DMS 273 treated with DMSO at 0.1 percent for 48 hours (cell line): ENCODE measurements around the gene ZNF670.
"Not testable (repeated sequence)": the region's sequence is repeated elsewhere in the genome, so short reads cannot be mapped to it uniquely, and the experiment has no call there.

ENCODE experiments used
- DNase-seq: peaks from one replicate; lab custom pipeline; 2025; lab: John Stamatoyannopoulos, UW

The ZNF670 gene

GRCh38 chr1:247078258-247079140, at the start of gene ZNF670:
TSS of gene ZNF670 (minus strand) at chr1:247078811. CDS start at chr1:247078596, 215 bp downstream.
- peak; percentile 92 for DNase-seq

DNA sequence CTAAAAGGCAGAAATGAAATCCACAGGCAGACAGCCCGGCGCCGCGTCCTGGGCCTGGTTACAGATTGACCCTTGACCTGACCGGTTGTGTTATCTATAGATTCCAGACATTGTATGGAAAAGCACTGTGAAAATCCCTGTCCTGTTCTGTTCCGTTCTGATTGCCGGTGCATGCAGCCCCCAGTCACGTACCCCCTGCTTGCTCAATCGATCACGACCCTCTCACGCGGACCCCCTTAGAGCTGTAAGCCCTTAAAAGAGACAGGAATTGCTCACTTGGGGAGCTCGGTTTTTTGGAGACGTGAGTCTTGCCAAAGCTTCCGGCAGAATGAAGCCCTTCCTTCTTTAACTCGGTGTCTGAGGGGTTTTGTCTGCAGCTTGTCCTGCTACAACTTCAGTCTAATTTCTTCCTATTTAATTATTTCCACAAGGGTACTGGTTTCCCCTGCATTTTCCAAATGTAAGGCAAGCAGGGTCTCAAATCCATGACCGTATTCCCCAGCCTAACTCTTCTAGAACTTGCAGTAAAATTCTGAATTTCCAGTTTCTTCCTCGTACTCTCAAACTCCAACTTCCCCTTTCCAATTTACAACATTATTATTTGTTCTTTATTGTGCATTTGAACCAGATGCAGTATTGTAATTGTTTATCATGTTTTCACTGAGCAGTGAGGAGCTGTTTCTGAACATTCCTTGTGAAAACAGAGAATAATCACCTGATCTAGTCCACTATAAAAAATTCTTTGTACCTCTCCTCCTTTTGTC, 49.1 kb upstream of the ZNF670 start:
- DNase-seq = not testable (repeated sequence)

- DNase-seq = not testable (repeated sequence)
These were observed 48.0 kb upstream of the ZNF670 start for GRCh38 chr1:247126601-247127000.

- DNase-seq = not testable (repeated sequence)
These were observed 47.6 kb upstream of the ZNF670 start for GRCh38 chr1:247126166-247126565.

DNA sequence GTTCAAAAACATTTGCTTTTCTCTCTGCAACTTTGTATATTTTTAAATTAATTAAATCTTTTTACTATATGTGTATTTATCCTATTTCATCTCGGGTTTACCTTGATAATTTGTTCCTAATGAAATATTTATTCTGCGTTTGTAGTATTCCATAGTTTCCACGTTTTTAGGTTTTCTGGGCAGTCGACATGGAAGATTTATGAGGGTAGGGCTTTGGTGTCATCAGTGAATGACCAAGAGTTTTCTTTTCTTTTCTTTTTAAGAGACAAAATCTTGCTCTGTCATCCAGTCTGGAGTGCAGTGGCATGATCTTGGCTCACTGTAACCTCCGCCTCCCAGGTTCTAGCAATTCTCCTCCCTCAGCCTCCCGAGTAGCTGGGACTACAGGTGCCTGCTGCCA, 42.8 kb upstream of the ZNF670 start:
- DNase-seq = no peak

- not testable (repeated sequence) for DNase-seq
These were observed 41.7 kb upstream of the ZNF670 start for GRCh38 chr1:247120408-247120668.

DNA sequence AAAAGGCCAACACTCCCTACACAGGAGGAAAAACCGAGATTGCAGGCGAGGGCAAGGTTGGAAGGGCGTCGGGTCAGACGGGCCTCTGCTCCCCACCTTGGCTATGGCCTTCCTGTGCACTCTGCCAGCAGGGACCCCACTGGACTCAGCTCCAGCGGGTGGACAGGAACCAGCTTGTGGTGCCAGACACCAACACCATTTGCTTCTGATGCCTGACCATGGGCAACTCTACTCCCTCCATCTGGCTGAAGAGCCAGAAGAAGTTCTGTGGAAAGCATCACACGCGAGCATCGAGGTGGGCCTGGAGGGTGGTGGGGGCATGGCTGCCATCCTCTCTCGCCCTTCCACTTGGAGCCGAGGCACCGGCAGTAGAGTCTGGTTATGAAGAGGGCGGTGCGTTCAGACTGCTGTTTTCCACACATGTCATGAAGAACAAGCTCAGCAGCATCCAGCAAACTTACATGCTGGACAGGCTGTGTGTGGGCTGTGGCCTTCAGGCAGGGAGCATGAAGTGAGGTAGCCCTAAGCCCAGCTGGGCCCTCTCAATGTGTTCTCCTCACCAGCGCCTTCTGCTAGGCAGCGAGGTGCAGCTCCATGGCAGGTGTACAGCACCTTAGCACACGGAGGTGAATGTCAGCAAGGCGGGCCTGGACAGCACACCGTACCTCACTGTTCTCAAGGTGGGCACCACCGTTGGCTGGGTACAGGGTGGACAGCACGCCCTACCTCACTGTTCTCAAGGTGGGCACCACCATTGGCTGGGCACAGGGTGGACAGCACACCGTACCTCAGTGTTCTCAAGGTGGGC, 41.2 kb upstream of the ZNF670 start:
- no peak for DNase-seq

- peak; percentile 45 for DNase-seq
These were observed 40.4 kb upstream of the ZNF670 start for GRCh38 chr1:247118946-247119446.

- DNase-seq = no peak
These were observed 36.9 kb upstream of the ZNF670 start for GRCh38 chr1:247115545-247115944.

GRCh38 chr1:247115141-247115510, 36.5 kb upstream of the ZNF670 start:
- DNase-seq = no peak

DNA sequence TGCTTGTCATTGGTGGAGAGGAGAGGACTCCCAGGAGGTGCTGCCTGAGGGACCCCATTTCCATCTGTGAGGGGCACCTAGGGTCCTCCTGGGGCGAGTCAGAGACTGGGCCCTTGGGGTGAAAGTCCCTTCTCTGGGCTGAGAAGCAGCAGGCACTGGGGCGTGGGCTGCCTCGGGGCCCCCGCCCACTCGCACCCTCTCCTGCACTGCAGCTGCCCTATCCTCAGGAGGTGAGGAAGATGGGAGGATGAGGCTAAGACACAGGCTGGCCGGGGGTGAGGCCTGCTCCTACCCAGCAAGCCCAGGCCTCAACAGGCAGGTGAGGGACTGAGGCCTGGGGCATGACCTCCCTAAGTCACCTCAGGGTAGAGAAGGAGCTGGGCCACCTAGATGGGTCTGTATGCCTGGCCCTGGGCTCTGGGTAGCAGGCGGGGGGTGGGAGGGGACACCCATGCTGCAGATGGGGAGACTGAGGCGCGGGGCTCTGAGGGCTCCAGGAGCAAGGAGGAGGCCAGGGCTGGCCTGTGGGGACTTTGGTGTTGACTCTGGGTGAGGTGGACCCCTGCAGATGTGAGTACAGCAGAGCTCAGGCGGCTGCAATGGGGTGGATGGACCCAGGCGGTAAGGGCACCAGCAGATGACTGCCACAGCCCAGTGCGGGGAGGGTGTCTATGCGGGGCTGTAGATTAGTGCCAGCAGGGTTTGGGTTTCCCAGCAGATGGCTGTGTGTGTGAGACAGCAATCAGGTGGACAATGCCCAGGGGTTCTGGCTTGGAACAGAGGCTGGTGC, 35.9 kb upstream of the ZNF670 start:
- DNase-seq = no peak

- DNase-seq = no peak
These were observed 35.2 kb upstream of the ZNF670 start for GRCh38 chr1:247113733-247114271.

- DNase-seq = no peak
These were observed 34.5 kb upstream of the ZNF670 start for GRCh38 chr1:247113094-247113497.

DNA sequence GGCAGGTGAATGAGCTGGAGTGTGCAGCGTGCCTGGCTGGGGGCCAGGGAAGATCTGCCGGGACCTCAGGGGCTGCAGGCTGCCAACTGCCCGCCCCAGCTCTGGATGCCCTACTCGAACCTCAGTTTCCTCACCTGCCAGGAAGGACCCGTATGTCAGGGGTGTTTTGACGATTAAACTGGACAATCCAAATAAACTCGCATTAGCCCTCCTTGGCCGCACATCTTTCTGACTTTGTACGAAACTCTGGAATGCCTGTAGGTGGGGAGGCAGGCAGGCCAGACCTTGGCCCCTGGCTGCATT, 33.8 kb upstream of the ZNF670 start:
- no peak for DNase-seq

DNA sequence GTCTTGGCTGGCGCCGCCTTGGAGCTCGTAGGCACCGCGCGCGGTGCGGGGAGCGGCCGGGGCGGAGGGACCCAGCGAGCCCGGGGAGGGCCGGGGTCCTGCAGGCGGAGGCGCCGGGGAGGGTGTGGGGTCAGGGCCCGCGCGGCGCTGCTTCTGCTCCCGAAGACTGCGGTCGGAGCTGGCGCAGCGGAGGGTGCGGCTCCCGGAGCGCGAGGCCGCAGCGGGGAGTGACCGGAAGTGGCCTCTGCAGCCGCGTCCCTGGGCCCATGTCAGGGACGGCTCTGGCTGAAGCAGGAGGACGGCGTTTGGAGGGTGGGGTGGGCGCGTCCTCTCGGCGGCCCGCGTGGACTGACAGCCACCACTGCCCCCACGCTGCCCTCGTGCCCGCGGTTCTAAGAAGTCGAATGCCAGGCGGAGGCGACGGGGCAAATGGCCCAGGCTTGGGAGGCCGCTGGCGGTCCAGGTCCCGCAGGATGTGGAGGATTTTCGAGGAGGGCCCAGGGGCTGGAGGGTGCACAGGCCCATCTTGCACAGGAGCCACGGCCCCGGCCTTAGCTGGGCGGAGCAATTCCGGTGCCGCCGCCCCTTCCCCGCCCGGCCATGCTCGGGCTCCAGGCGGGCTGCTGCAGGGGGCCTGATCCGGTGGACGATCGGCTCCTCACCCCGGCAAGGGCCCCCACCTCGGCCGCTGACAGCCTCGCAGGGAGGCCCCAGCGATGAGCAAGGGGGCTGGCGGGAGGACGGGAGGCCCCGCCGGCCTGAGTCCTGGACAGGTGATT, 33.3 kb upstream of the ZNF670 start:
- no peak for DNase-seq

- no peak for DNase-seq
These were observed 32.7 kb upstream of the ZNF670 start for GRCh38 chr1:247111259-247111699.

- no peak for DNase-seq
These were observed 32.1 kb upstream of the ZNF670 start for GRCh38 chr1:247110627-247111258.

GRCh38 chr1:247107694-247108093, 29.1 kb upstream of the ZNF670 start:
- no peak for DNase-seq

GRCh38 chr1:247105966-247106365, 27.4 kb upstream of the ZNF670 start:
- no peak for DNase-seq

DNA sequence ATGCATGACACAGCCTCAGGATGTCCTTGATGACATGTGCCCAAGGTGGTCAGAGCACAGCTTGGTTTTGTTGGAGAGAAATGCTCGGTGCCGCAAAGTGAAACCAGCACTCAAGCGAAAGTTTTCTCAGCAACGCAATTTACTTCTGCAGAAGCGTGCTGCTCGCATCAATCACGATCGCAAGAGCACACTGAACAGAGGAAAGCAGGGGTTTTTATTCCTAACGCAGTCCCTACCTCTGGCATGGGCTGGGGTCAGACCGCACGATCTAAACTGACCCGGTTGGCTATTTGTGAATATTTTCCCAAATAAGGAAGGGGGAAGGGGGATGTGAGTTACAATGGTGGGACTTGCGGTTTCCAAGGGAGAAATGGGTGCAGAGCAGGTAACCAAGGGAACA, 26.4 kb upstream of the ZNF670 start:
- no peak for DNase-seq
